Measurements from ENCODE around the gene SRRM2. TPM values are rescaled to one million over a fixed set of nuclear protein-coding genes. Genes with fewer than 3 reads are reported as not detected.

SRRM2 gene
- total RNA-seq, 3 donors from 2014 or later = 538 to 819 (median 692) TPM

DNA sequence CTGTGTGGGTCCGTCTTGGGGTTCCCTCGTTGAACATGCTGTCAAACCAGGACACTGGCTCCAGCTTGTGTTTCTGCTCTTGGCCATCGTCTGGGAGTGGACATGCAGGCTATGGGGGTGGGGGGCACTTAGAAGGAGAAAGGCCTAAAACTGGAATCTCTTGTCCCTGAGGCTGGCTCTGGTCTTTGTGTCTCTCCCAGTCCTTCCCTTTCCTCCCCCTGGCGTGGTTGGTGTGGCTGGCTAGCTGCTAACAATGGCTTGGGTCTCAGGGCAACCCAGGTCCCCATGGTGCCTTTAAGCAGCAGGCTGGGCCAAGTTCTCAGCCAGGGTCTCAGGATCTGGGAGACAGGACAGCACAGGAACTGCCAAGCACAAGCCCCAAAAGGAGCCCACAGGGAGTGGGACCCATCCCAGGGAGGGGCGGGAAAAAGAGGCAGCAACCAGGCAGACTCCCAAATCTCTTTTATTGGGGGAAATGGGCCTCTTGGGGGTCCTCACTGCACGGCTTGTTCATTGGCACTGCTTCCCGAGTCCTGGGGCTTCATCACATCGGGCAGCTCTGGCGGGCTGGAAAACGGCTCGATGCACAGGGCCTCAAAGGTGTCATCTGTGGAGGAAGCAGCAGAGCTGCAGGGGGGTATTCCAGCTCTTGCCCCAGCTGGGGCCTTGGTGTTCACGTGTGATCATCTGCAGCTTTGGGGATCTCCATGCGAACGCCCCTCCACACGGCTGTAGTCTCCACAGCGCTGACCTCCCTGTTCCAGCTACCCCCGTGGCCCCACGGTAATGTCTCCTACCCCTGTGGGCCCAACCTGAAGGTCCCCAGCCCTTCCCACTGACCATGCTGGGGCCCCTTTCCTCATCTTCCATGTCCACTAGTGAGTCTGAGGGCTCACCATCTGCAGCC lies 19.3 kb downstream of the SRRM2 start:
- Histone ChIP-seq H3K4me1 (ENCODE audit: low read depth) (peaks cover 26% of the 10 kb centered on the region), H3K9me3 (no peaks in the 10 kb centered on the region), H3K4me3 (no peak overlapping the region), H3K36me3 (ENCODE audit: low read depth) (peaks cover 4% of the 10 kb centered on the region)
- TF ChIP-seq, protein P1, sequence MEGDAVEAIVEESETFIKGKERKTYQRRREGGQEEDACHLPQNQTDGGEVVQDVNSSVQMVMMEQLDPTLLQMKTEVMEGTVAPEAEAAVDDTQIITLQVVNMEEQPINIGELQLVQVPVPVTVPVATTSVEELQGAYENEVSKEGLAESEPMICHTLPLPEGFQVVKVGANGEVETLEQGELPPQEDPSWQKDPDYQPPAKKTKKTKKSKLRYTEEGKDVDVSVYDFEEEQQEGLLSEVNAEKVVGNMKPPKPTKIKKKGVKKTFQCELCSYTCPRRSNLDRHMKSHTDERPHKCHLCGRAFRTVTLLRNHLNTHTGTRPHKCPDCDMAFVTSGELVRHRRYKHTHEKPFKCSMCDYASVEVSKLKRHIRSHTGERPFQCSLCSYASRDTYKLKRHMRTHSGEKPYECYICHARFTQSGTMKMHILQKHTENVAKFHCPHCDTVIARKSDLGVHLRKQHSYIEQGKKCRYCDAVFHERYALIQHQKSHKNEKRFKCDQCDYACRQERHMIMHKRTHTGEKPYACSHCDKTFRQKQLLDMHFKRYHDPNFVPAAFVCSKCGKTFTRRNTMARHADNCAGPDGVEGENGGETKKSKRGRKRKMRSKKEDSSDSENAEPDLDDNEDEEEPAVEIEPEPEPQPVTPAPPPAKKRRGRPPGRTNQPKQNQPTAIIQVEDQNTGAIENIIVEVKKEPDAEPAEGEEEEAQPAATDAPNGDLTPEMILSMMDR (IDR thresholded peaks at IDR 0.05) = no peak
- intact Hi-C loops (cut with DNase I, micrococcal nuclease) = no loop called here
- ATAC-seq (no peak), DNase-seq (no peak)

DNA sequence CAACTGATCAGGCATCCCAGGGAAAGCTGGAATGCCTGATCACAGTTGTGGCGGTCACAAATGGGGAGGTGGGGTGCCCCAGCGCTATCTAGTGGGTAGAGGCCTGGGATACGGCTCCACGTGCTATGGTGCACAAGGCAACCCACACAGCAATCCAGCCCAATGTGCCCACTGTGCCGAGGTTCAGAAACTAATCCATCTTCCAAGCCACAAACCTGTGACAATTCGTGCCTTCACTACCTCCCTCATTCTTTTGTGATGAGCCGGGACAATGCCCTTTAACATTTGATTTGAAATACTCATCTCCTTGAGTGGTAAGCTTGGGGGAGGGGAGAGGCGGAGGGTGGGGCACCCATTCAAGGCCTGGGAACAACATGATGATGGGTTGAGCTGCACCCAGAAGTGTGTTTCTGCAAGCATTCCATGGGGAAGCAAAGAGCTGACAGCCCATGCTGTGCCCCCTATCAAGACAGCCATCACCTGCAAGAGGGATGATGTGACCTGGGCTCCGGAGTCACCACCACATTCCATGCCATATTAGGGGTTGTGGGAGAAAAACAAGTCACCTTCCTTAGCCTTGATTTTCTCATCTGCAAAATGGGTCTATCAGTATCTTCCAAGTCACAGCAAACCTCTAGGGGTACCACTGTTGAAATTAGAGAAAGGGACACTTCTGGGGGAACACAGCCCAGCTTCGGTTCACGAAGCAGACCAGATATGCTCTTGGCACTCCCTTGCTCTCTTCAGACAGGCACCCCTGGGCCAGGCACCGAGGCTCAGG lies 20.9 kb downstream of the SRRM2 start:
- Histone ChIP-seq H3K4me3 (no peak overlapping the region), H3K4me1 (ENCODE audit: low read depth) (peaks cover 26% of the 10 kb centered on the region), H3K9me3 (no peaks in the 10 kb centered on the region), H3K36me3 (ENCODE audit: low read depth) (peaks cover 4% of the 10 kb centered on the region)
- TF ChIP-seq, protein P1 (IDR thresholded peaks at IDR 0.05) = no peak
- intact Hi-C loops (cut with DNase I, micrococcal nuclease) = no loop called here
- no peak for ATAC-seq
- DNase-seq = no peak

DNA sequence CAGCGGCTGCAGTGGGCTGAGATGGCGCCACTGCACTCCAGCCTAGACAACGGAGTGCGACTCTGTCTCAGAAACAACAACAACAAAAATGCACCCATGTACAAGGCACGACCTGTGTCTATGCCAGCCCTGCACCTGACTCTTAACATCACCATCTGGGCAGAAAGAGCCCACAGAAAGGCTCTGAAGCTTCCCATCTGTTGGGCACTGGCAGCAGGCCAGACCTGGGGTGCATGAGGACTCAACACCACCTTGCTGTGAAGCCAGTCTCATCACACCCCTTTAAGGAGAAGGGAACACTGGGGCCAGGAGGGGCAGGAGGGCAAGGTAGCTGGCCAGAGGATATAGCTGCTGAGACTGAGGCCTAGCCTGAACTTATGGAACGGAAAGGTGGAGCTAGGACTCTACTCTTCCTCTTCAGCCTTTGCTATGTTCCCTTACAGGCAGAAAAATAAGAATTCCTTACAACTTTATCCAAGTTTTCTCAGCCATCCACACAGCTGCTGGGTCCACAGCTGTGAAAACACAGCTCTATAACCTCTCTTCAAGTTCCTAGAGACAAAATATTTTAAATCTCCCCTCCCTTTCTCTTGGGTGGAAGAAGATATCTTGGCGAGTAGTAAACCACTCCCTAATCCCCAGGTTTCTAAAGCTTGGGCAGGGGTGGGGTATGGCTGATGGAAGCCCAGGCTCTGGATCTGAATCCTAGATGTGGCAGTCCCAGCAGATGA lies 21.9 kb downstream of the SRRM2 start:
- intact Hi-C loops (cut with DNase I, micrococcal nuclease) = no loop called here

DNA sequence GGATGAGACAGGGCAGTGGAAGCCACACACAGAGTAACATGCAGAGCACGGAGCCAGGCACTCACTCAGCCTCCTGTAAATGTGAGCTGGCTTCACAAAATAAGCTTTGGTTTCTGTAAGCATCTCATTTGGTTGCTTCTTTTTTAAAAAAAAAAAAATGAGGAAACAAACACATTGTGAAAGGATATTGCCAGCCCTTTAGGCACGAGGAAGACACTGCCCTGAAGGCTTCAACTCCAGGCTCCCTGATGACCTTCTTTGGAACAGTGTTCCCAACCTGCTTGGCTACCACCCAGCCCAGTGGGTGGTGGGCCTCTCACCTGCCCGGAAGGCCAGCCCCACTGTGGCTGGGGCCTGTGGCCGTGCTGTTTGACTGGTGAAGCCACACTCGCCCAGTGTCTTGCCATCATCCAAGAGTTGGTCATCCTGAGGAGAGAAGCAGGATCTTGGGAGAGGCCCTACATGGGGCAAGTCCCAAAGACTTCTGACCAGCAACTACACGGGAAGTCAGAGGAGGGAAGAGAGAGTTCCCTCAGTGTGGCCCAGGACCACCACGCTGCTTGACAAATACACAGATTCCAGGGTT lies 22.8 kb downstream of the SRRM2 start:
- peaks cover 20% of the 10 kb centered on the region for H3K4me1 ChIP-seq (ENCODE audit: low read depth)
- H3K4me3 ChIP-seq = no peak overlapping the region
- intact Hi-C loops (cut with DNase I, micrococcal nuclease) = no loop called here
- no peaks in the 10 kb centered on the region for H3K9me3 ChIP-seq
- no peak for ATAC-seq
- DNase-seq = no peak
- H3K36me3 ChIP-seq (ENCODE audit: low read depth) = peaks cover 4% of the 10 kb centered on the region
- TF ChIP-seq, protein P1 (IDR thresholded peaks at IDR 0.05) = no peak

More for the DNA sequence above, 21.9 kb downstream of the SRRM2 start:
- no peak for ATAC-seq
- no peaks in the 10 kb centered on the region for H3K9me3 ChIP-seq
- no peak overlapping the region for H3K4me3 ChIP-seq
- peaks cover 27% of the 10 kb centered on the region for H3K4me1 ChIP-seq (ENCODE audit: low read depth)
- TF ChIP-seq, protein P1 (IDR thresholded peaks at IDR 0.05) = no peak
- no peak for DNase-seq
- H3K36me3 ChIP-seq (ENCODE audit: low read depth) = peaks cover 4% of the 10 kb centered on the region

All from mucosa of descending colon (tissue), 3 donors.